ENCODE results near the gene APOOL. TPM values are rescaled to one million over a fixed set of nuclear protein-coding genes. Genes with fewer than 3 reads are reported as not detected.

APOOL gene
- total and polyA plus RNA-seq, 9 of the 15 experiments (the other 6 are each of a cell fraction or from before 2014, with no cell fraction given), result 4.6 to 20.5 (median 10.2) TPM

GRCh38 chrX:85107407-85107806 is 103.7 kb downstream of the APOOL start (continued):
- no peak for TF ChIP-seq ZZZ3 (IDR thresholded peaks at IDR 0.05)
- TF ChIP-seq TCF15 (CRISPR knock-in tag; IDR thresholded peaks at IDR 0.05), result no peak
- no peak for TF ChIP-seq HMGN3 (IDR thresholded peaks at IDR 0.05; ENCODE audit: borderline replicate concordance, extremely low read depth, insufficient read length, low read depth, low read length)
- no peak for TF ChIP-seq TAF7 (tag; IDR thresholded peaks at IDR 0.05)
- TF ChIP-seq CBX2 (IDR thresholded peaks at IDR 0.05; ENCODE audit: insufficient read depth, low read length, poor library complexity, severe bottlenecking), result no peak
- no peak for TF ChIP-seq THRAP3 (IDR thresholded peaks at IDR 0.05; ENCODE audit: borderline replicate concordance)

GRCh38 chrX:85108165-85108564 is 104.5 kb downstream of the APOOL start:
- TF ChIP-seq ZNF121 (CRISPR knock-in tag; conservative IDR thresholded peaks at IDR 0.05) (no peak), JUNB (CRISPR knock-in tag; conservative IDR thresholded peaks at IDR 0.05) (no peak), SRSF3 (IDR thresholded peaks at IDR 0.05; ENCODE audit: insufficient read depth, low read length) (no peak), ZMIZ1 (IDR thresholded peaks at IDR 0.05; ENCODE audit: low read depth in 2 of 2, low read length in 2 of 2) (no peak), NFE2L1 (tag; IDR thresholded peaks at IDR 0.05; ENCODE audit: borderline replicate concordance, low read depth) (no peak), ZNF197 (CRISPR knock-in tag; IDR thresholded peaks at IDR 0.05; ENCODE audit: low read depth) (no peak), THRAP3 (IDR thresholded peaks at IDR 0.05; ENCODE audit: borderline replicate concordance) (no peak), NCOA2 (IDR thresholded peaks at IDR 0.05; ENCODE audit: partially characterized antibody in 2 of 2) (no peak), ZNF830 (CRISPR knock-in tag; IDR thresholded peaks at IDR 0.05) (no peak), ZNF324 (CRISPR knock-in tag; IDR thresholded peaks at IDR 0.05) (no peak), ZFPM2 (CRISPR knock-in tag; IDR thresholded peaks at IDR 0.05) (no peak), ZBED1 (IDR thresholded peaks at IDR 0.05) (no peak)
- POLR2A ChIA-PET, result no interaction called here
- Histone ChIP-seq H3K4me3 (no peak overlapping the region), H2AFZ (ENCODE audit: low read depth, low read length) (no peak overlapping the region), H3K79me2 (ENCODE audit: control insufficient read depth, insufficient read depth, low read length) (no peaks in the 10 kb centered on the region), H3K36me3 (ENCODE audit: control insufficient read depth, insufficient read depth, low read length) (no peaks in the 10 kb centered on the region), H3K9me1 (ENCODE audit: control insufficient read depth, insufficient read depth, low read length) (no peaks in the 10 kb centered on the region), H3K4me2 (ENCODE audit: insufficient read depth, low read length) (no peak overlapping the region), H3K9ac (ENCODE audit: insufficient read depth in 1 of 2, low read depth in 2 of 2, low read length in 2 of 2) (no peak overlapping the region), H3K4me1 (replicated peaks in 1 of 2; ENCODE audit: control insufficient read depth in 2 of 2, insufficient read depth in 2 of 2, low read length in 2 of 2) (no peaks in the 10 kb centered on the region), H4K20me1 (replicated peaks; ENCODE audit: control insufficient read depth, insufficient read depth, low read length) (no peaks in the 10 kb centered on the region), H3K27me3 (ENCODE audit: control insufficient read depth in 2 of 2, insufficient read depth in 2 of 2, low read length in 2 of 2) (no peaks in the 10 kb centered on the region), H3K27ac (ENCODE audit: extremely low read depth, low read depth, low read length) (no peak overlapping the region), H3K9me3 (replicated peaks; ENCODE audit: control insufficient read depth, insufficient read depth, low read depth, low read length) (no peaks in the 10 kb centered on the region)
- in situ Hi-C loops (cut with MboI) (loop anchor here (25.0 kb wide), 1 partner anchor 429 kb away; no protein-coding TSS in a partner anchor), intact Hi-C loops (cut with micrococcal nuclease) (loop anchor here (2.0 kb wide), 2 partner anchors 23 to 379 kb away; no protein-coding TSS in a partner anchor)
- whole genome bisulfite sequencing (ENCODE audit: insufficient coverage, low coverage, missing lambda C conversion rate), result 8% methylated on average over 2 of the region's 2 CpGs
- ATAC-seq (no peak), FAIRE-seq (no peak), DNase-seq (ENCODE audit: extremely low read depth in 1 of 4, low spot score in 3 of 4) (no peak)
- BruUV-seq (replicated peaks), result no TSS peak
- CTCF ChIA-PET (ENCODE audit: low intra/inter-chr PET ratio), result no interaction called here
